ENCODE data around the gene ITGA3. TPM values are rescaled to one million over a fixed set of nuclear protein-coding genes. Genes with fewer than 3 reads are reported as not detected.

The ITGA3 gene
- total RNA-seq, 2 donors from 2014 or later, result 31.0 to 36.3 TPM

GRCh38 chr17:50056961-50057330 lies 1.0 kb downstream of the ITGA3 start:
- no peaks in the 10 kb centered on the region for H3K27me3 ChIP-seq
- H3K27ac ChIP-seq, result peak overlapping the region; percentile 81 to 97 (median 88)
- no peaks in the 10 kb centered on the region for H3K36me3 ChIP-seq (replicated peaks in 1 of 2; ENCODE audit: insufficient read depth in 1 of 2, low read depth in 2 of 2)
- H3K9me3 ChIP-seq, result no peaks in the 10 kb centered on the region
- peak overlapping the region in 1 of 2 donors; percentile 69 for H3K4me3 ChIP-seq
- DNase-seq, result peak in 1 of 4 donors; percentile 39
- intact Hi-C loops (cut with DNase I), result no loop called here
- TF ChIP-seq POLR2A (IDR thresholded peaks at IDR 0.05) (no peak), CTCF (IDR thresholded peaks at IDR 0.05) (no peak)
- no peak for ATAC-seq
- H3K4me1 ChIP-seq, result peaks cover 87% of the 10 kb centered on the region
- WGBS, 2 donors, result 27 to 35% methylated on average over 15 of the region's 15 CpGs

GRCh38 chr17:50057521-50057991 lies 1.6 kb downstream of the ITGA3 start:
- TF ChIP-seq CTCF (IDR thresholded peaks at IDR 0.05) (no peak), POLR2A (IDR thresholded peaks at IDR 0.05) (no peak)
- WGBS, 2 donors, result 45 to 51% methylated on average over 9 of the region's 9 CpGs
- H3K9me3 ChIP-seq, result no peaks in the 10 kb centered on the region
- ATAC-seq, result no peak
- no peaks in the 10 kb centered on the region for H3K36me3 ChIP-seq (replicated peaks in 1 of 2; ENCODE audit: insufficient read depth in 1 of 2, low read depth in 2 of 2)
- H3K4me1 ChIP-seq, result peaks cover 86% of the 10 kb centered on the region
- intact Hi-C loops (cut with DNase I), result no loop called here
- H3K27me3 ChIP-seq, result no peaks in the 10 kb centered on the region
- H3K27ac ChIP-seq, result peak overlapping the region; percentile 81 to 97 (median 88)
- H3K4me3 ChIP-seq, result no peak overlapping the region
- DNase-seq, result peak; percentile 22 to 42 (median 28)

GRCh38 chr17:50058296-50058953 lies 2.5 kb downstream of the ITGA3 start:
- intact Hi-C loops (cut with DNase I), result no loop called here
- WGBS, 2 donors, result 78% methylated on average over 8 to 10 of the region's 10 CpGs
- Histone ChIP-seq H3K4me1 (peaks cover 84% of the 10 kb centered on the region), H3K36me3 (replicated peaks in 1 of 2; ENCODE audit: insufficient read depth in 1 of 2, low read depth in 2 of 2) (no peaks in the 10 kb centered on the region), H3K4me3 (no peak overlapping the region), H3K9me3 (no peaks in the 10 kb centered on the region), H3K27me3 (no peaks in the 10 kb centered on the region), H3K27ac (peak overlapping the region; percentile 55 to 97 (median 88))
- peak in 1 of 4 donors; percentile 9 for DNase-seq
- TF ChIP-seq CTCF (IDR thresholded peaks at IDR 0.05), result no peak
- TF ChIP-seq POLR2A (IDR thresholded peaks at IDR 0.05), result no peak
- ATAC-seq, result no peak

GRCh38 chr17:50059256-50059655 lies 3.3 kb downstream of the ITGA3 start:
- H3K9me3 ChIP-seq, result no peaks in the 10 kb centered on the region
- H3K27ac ChIP-seq, result peak overlapping the region; percentile 55 to 89 (median 74)
- no peaks in the 10 kb centered on the region for H3K36me3 ChIP-seq (replicated peaks in 1 of 2; ENCODE audit: insufficient read depth in 1 of 2, low read depth in 2 of 2)
- intact Hi-C loops (cut with DNase I), result no loop called here
- 25 to 40% methylated on average over 4 of the region's 4 CpGs for WGBS, 2 donors
- H3K27me3 ChIP-seq, result no peaks in the 10 kb centered on the region
- TF ChIP-seq CTCF (IDR thresholded peaks at IDR 0.05) (no peak), POLR2A (IDR thresholded peaks at IDR 0.05) (peak in 1 of 3 donors; percentile 21)
- DNase-seq, result peak; percentile 46 to 86 (median 73)
- peaks cover 85% of the 10 kb centered on the region for H3K4me1 ChIP-seq
- no peak for ATAC-seq
- no peak overlapping the region for H3K4me3 ChIP-seq
